B cell (primary cell): Measurements from ENCODE around the gene MFSD2A. TPM values are rescaled to one million over a fixed set of nuclear protein-coding genes. Genes with fewer than 3 reads are reported as not detected.

Experiments
- ATAC-seq: fragments of 200-7000 bp; cut with Tn5 transposase; one replicate; pipeline ENCODE4 v1.10.0; 2021; ENCODE audit warnings: low read depth, mild to moderate bottlenecking, moderate number of reproducible peaks, moderate library complexity
- CTCF ChIA-PET: fragments of 350-600 bp; sonication (Branson Sonifier 250); formaldehyde crosslinking; loops from one replicate; lab custom pipeline; 2021; ENCODE audit warnings: antibody characterized with exemption, inconsistent platforms; lab: Charles Lee
- POLR2A ChIA-PET: fragments of 350-600 bp; sonication (Branson Sonifier 250); formaldehyde crosslinking; loops from one replicate; lab custom pipeline; 2021; ENCODE audit warnings: antibody characterized with exemption; lab: Charles Lee
- DNase-seq: peaks from one replicate; pipeline ENCODE4 v3.0.0; 2013
- H2AFZ ChIP-seq: 2 replicates; pipeline ENCODE4 v1.6.1; 2012; ENCODE audit warnings: mild to moderate bottlenecking, low read depth, low read length; ENCODE audit not compliant: insufficient read depth, poor library complexity, severe bottlenecking
- H3K27ac ChIP-seq, 2 donors: 1 replicate in 1 of 2; 2 replicates in 1 of 2; pipeline ENCODE4 v1.5.1; 2012 to 2013; ENCODE audit warnings: low read length in 2 of 2, mild to moderate bottlenecking in 2 of 2, moderate library complexity in 1 of 2
- H3K27me3 ChIP-seq, 4 experiments: fragments of 200-600 bp in 1 of 4; sonication (generic) in 1 of 4; replicated peaks in 1 of 4; 1 replicate in 2 of 4; 2 replicates in 2 of 4; pipeline versions ENCODE4 v1.6.1 to v1.7.0; 2013 to 2016; ENCODE audit warnings: low read length in 3 of 4, mild to moderate bottlenecking in 2 of 4, mixed read lengths in 1 of 4, moderate library complexity in 1 of 4; ENCODE audit not compliant: insufficient read depth in 4 of 4, control insufficient read depth in 3 of 4; ENCODE audit errors: control extremely low read depth in 1 of 4
- H3K36me3 ChIP-seq, 2 experiments: replicated peaks in 1 of 2; 1 replicate in 1 of 2; 2 replicates in 1 of 2; pipeline versions ENCODE4 v1.6.1 to v1.7.1; 2013; ENCODE audit warnings: low read length in 1 of 2; ENCODE audit not compliant: insufficient read depth in 2 of 2, control insufficient read depth in 1 of 2; ENCODE audit errors: control extremely low read depth in 1 of 2, extremely low read depth in 1 of 2
- H3K4me1 ChIP-seq, 2 donors: fragments of 200-600 bp in 1 of 2; sonication (generic) in 1 of 2; 1 replicate in 1 of 2; 2 replicates in 1 of 2; pipeline versions ENCODE4 v1.5.1 to v1.6.1; 2013 to 2017; ENCODE audit warnings: low read length in 2 of 2; ENCODE audit not compliant: control insufficient read depth in 2 of 2, insufficient read depth in 2 of 2
- H3K4me2 ChIP-seq: replicated peaks from 2 replicates; pipeline ENCODE3; 2012; ENCODE audit warnings: mild to moderate bottlenecking, low read depth, low read length; ENCODE audit not compliant: poor library complexity, severe bottlenecking
- H3K4me3 ChIP-seq, 5 experiments: fragments of 200-600 bp in 1 of 5; sonication (generic) in 1 of 5; 1 replicate in 3 of 5; 2 replicates in 2 of 5; pipeline versions ENCODE4 v1.5.1 to v1.7.0; 2011 to 2016; ENCODE audit warnings: low read length in 4 of 5, mild to moderate bottlenecking in 4 of 5, low read depth in 2 of 5, control low read depth in 1 of 5, moderate library complexity in 1 of 5; ENCODE audit not compliant: insufficient read depth in 1 of 5; ENCODE audit errors: control extremely low read depth in 1 of 5, extremely low read depth in 1 of 5
- H3K79me2 ChIP-seq: fragments of 200-600 bp; sonication (generic); one replicate; pipeline ENCODE4 v1.6.0; 2016; ENCODE audit warnings: low read length; ENCODE audit not compliant: control insufficient read depth, insufficient read depth
- H3K9ac ChIP-seq: fragments of 200-600 bp; sonication (generic); 2 replicates; pipeline ENCODE4 v1.6.1; 2017; ENCODE audit warnings: mild to moderate bottlenecking, low read length, moderate library complexity
- H3K9me3 ChIP-seq, 3 donors: one replicate each; pipeline versions ENCODE4 v1.6.1 to v1.7.1; 2013; ENCODE audit warnings: low read length in 2 of 3; ENCODE audit not compliant: control insufficient read depth in 2 of 3, insufficient read depth in 1 of 3; ENCODE audit errors: control extremely low read depth in 1 of 3
- H4K20me1 ChIP-seq: 2 replicates; pipeline ENCODE4 v1.6.0; 2012; ENCODE audit warnings: mild to moderate bottlenecking, low read length; ENCODE audit not compliant: insufficient read depth, control insufficient read depth, poor library complexity, severe bottlenecking
- H3K27ac Mint-ChIP-seq: one replicate; pipeline ENCODE4 v1.8.0; 2021; ENCODE audit warnings: mixed read lengths
- H3K27me3 Mint-ChIP-seq: one replicate; pipeline ENCODE4 v1.8.0; 2021; ENCODE audit warnings: mixed read lengths
- H3K4me1 Mint-ChIP-seq: one replicate; pipeline ENCODE4 v1.8.0; 2021; ENCODE audit warnings: mixed read lengths
- H3K4me3 Mint-ChIP-seq: one replicate; pipeline ENCODE4 v1.8.0; 2021; ENCODE audit warnings: mixed read lengths
- H3K9me3 Mint-ChIP-seq: one replicate; pipeline ENCODE4 v1.8.0; 2022; ENCODE audit warnings: mixed read lengths; ENCODE audit not compliant: insufficient read depth
- WGBS: methylation state at CpG from one replicate; pipeline ENCODE4 v1.1.5; 2013; ENCODE audit warnings: missing lambda C conversion rate; ENCODE audit not compliant: insufficient coverage; 5-methylcytosine and 5-hydroxymethylcytosine counted together
- intact Hi-C: fragments of 100-400 bp; cut with micrococcal nuclease; formaldehyde crosslinking; loops from one replicate; pipeline ENCODE4 v1.10.0; 2022
- polyA plus RNA-seq: library from polyadenylated mRNA; depleted of rRNA; stranded (reverse); fragments of >200 nt; gene quantifications from 2 replicates; pipeline ENCODE4 v1.2.3, GENCODE V29; 2012
- total RNA-seq, 2 donors: library from RNA; stranded (reverse); fragments of 120-200 nt in 1 of 2; gene quantifications; 1 replicate in 1 of 2; 2 replicates in 1 of 2; pipeline versions ENCODE4 v1.2.3 to v1.2.4, GENCODE V29; 2013 to 2022
- TF ChIP-seq, protein P1 (sequence below): fragments of 200-600 bp; IDR thresholded peaks from one replicate; pipeline ENCODE4 v1.8.0; 2022; ENCODE audit warnings: antibody characterized with exemption, mild to moderate bottlenecking

The MFSD2A gene
- total and polyA plus RNA-seq, 2 donors (not counting 1 experiment from before 2014, with no cell fraction given): 1.8 to 3.9 TPM

DNA sequence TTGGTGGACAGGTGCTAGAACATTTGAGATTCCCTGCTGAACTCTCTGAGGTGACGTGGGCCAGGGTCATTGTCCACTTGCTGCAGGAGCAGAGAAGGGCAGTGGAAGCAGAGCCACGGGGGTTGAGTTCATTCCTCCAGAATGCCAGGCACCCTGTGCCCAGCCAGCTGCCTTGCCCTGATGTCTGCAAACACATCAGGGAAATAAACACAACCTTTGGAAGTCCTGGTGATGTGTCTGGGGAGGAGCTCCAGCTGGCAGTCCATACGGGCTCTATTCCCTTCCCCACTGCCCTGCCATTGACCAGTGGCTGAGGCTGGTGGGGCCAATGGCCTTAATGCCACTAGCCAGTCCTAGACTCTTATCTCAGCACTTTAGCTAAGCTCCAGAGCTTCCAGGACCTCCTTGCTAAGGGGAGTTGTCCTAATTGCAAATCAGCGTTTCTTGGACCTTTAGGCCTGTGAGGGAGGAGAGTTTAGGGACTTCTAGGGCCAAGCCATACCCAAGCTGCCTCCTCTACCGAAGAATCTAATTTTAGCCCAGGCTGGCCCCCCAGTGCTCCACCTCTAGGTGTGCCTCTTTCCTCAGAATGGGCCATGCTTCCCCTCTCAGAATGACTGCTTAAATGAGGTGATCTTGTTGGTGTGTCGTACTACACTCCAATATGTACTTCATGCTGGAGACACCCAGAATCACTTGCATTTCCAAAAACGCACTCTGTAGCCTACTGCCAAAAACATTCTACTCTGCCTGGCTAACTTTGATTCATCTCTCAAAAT, 25.9 kb upstream of the MFSD2A start:
- Histone ChIP-seq H3K27ac (no peak overlapping the region), H3K9ac (no peak overlapping the region), H3K79me2 (no peaks in the 10 kb centered on the region), H2AFZ (no peak overlapping the region), H3K4me1 (peaks cover 6 to 13% of the 10 kb centered on the region in 2 donors), H3K9me3 (no peaks in the 10 kb centered on the region), H3K4me2 (no peak overlapping the region), H3K36me3 (no peaks in the 10 kb centered on the region), H4K20me1 (no peaks in the 10 kb centered on the region), H3K27me3 (peaks cover 0 to 4% (median 0%) of the 10 kb centered on the region in 4 experiments), H3K4me3 (no peak overlapping the region)
- Mint-ChIP-seq H3K9me3 (no peaks in the 10 kb centered on the region), H3K4me3 (no peak overlapping the region), H3K27me3 (peaks cover 3% of the 10 kb centered on the region), H3K27ac (no peak overlapping the region), H3K4me1 (no peaks in the 10 kb centered on the region)
- intact Hi-C loops: no loop called here
- ATAC-seq (no peak), DNase-seq (no peak)
- WGBS: 88% methylated on average over 5 of the region's 7 CpGs
- ChIA-PET POLR2A (no interaction called here), CTCF (interaction anchor here (0.9 to 3.8 kb wide), 3 partner anchors 9 to 45 kb away, joined by 3 to 16 read pairs (median 13); no protein-coding TSS in a partner anchor)
- TF ChIP-seq, protein P1, sequence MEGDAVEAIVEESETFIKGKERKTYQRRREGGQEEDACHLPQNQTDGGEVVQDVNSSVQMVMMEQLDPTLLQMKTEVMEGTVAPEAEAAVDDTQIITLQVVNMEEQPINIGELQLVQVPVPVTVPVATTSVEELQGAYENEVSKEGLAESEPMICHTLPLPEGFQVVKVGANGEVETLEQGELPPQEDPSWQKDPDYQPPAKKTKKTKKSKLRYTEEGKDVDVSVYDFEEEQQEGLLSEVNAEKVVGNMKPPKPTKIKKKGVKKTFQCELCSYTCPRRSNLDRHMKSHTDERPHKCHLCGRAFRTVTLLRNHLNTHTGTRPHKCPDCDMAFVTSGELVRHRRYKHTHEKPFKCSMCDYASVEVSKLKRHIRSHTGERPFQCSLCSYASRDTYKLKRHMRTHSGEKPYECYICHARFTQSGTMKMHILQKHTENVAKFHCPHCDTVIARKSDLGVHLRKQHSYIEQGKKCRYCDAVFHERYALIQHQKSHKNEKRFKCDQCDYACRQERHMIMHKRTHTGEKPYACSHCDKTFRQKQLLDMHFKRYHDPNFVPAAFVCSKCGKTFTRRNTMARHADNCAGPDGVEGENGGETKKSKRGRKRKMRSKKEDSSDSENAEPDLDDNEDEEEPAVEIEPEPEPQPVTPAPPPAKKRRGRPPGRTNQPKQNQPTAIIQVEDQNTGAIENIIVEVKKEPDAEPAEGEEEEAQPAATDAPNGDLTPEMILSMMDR: no peak
